ENCODE measurements around the gene TARBP1. TPM values are rescaled to one million over a fixed set of nuclear protein-coding genes. Genes with fewer than 3 reads are reported as not detected.

Gene TARBP1
- total RNA-seq, 6 experiments from 2014 or later = 8.1 to 12.8 (median 11.0) TPM

DNA sequence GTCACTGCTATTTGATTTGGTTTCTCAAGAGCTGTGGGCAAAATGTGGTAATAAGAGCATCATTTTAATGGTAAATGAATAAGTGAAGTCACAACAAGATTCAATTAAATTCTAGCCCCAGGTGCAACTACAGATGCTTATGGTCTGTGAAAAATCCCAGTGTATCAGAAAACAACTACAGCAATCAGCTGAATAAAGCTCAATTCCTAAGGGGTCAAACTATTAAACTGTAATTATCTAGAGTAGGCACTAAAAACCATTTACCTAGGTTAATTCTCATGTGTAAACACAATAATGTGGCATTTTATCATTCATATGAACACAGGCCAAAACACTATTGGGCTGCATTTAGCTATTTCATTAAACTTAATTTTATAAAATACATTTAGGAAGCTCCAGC is 9.6 kb downstream of the TARBP1 start:
- TF ChIP-seq, protein P1, sequence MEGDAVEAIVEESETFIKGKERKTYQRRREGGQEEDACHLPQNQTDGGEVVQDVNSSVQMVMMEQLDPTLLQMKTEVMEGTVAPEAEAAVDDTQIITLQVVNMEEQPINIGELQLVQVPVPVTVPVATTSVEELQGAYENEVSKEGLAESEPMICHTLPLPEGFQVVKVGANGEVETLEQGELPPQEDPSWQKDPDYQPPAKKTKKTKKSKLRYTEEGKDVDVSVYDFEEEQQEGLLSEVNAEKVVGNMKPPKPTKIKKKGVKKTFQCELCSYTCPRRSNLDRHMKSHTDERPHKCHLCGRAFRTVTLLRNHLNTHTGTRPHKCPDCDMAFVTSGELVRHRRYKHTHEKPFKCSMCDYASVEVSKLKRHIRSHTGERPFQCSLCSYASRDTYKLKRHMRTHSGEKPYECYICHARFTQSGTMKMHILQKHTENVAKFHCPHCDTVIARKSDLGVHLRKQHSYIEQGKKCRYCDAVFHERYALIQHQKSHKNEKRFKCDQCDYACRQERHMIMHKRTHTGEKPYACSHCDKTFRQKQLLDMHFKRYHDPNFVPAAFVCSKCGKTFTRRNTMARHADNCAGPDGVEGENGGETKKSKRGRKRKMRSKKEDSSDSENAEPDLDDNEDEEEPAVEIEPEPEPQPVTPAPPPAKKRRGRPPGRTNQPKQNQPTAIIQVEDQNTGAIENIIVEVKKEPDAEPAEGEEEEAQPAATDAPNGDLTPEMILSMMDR (IDR thresholded peaks at IDR 0.05) = no peak
- Mint-ChIP-seq H3K27ac (no peak overlapping the region), H3K4me1 (ENCODE audit: low read depth) (peaks cover 15% of the 10 kb centered on the region), H3K9me3 (no peaks in the 10 kb centered on the region), H3K4me3 (no peak overlapping the region), H3K36me3 (ENCODE audit: low read depth) (peaks cover 10% of the 10 kb centered on the region; the same call in 1 of the 2 replicates), H3K27me3 (ENCODE audit: insufficient read depth) (no peaks in the 10 kb centered on the region; the same call in 1 of the 2 replicates)
- DNase-seq = no peak

DNA sequence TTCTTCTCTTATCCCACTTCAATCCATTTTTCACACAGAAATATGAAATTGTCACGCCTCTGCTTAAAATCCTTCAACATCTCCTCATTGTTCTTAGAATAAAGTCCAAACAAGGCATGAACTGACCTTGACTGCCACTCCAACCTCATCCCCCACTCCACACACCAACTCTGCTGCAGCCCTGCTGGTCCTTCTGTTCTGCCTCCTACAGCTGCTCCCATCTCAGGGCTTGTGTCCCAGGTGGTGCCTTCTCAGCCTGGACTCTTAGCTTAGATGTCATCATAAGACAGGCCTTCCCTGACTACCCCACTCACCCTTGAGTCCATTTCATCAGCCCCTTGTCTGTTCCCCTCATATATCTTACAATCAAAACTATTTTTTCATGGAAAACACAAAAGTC is 10.4 kb downstream of the TARBP1 start:
- Mint-ChIP-seq H3K27me3 (ENCODE audit: insufficient read depth) (no peaks in the 10 kb centered on the region; the same call in 1 of the 2 replicates), H3K9me3 (no peaks in the 10 kb centered on the region), H3K36me3 (ENCODE audit: low read depth) (peaks cover 10% of the 10 kb centered on the region; the same call in 1 of the 2 replicates), H3K4me1 (ENCODE audit: low read depth) (peaks cover 9% of the 10 kb centered on the region), H3K27ac (no peak overlapping the region), H3K4me3 (no peak overlapping the region)
- TF ChIP-seq, protein P1 (IDR thresholded peaks at IDR 0.05) = no peak
- DNase-seq = no peak

DNA sequence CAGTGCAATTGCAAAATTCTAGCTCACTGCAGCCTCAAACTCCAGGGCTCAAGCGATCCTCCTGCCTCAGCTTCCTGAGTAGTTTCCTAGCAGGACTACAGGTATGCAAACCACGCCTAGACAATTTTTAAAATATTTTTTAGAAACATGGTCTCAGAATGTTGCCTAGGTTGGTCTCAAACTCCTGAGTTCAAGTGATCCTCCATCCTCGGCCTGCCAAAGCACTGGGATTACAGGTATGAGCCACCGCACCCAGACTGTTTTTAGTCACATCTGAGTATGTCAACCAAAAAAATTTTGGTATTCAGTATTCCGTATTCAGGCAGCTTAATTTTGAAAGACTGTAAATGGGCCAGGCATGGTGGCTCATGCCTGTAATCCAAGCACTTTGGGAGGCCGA is 11.2 kb downstream of the TARBP1 start:
- Mint-ChIP-seq H3K36me3 (ENCODE audit: low read depth) (peaks cover 10% of the 10 kb centered on the region; the same call in 1 of the 2 replicates), H3K4me3 (no peak overlapping the region), H3K27ac (no peak overlapping the region), H3K4me1 (ENCODE audit: low read depth) (peaks cover 2% of the 10 kb centered on the region), H3K9me3 (no peaks in the 10 kb centered on the region), H3K27me3 (ENCODE audit: insufficient read depth) (no peaks in the 10 kb centered on the region)
- DNase-seq = no peak
- TF ChIP-seq, protein P1 (IDR thresholded peaks at IDR 0.05) = no peak

DNA sequence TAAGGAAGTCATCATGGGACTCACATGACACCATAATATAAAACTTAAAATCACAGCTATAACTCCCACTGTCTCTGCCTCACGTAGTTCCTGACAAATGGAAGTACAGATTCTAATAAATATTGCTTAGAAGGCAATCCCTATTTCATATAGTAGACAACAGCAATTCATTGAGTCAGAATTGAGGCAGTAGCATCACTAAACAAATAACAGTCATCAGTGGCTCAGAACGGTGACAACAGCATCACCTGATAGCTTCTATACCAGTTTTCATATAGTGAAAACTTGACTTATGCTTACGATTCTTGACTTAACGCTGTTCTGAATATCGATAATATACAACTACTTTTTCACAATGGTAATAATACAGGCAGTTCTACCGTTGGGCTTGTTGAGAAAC is 12.0 kb downstream of the TARBP1 start:
- Mint-ChIP-seq H3K27me3 (ENCODE audit: insufficient read depth) (no peaks in the 10 kb centered on the region), H3K4me1 (ENCODE audit: low read depth) (no peaks in the 10 kb centered on the region), H3K4me3 (no peak overlapping the region), H3K36me3 (ENCODE audit: low read depth) (peaks cover 12% of the 10 kb centered on the region), H3K27ac (no peak overlapping the region), H3K9me3 (no peaks in the 10 kb centered on the region)
- no peak for DNase-seq
- TF ChIP-seq, protein P1 (IDR thresholded peaks at IDR 0.05) = no peak

DNA sequence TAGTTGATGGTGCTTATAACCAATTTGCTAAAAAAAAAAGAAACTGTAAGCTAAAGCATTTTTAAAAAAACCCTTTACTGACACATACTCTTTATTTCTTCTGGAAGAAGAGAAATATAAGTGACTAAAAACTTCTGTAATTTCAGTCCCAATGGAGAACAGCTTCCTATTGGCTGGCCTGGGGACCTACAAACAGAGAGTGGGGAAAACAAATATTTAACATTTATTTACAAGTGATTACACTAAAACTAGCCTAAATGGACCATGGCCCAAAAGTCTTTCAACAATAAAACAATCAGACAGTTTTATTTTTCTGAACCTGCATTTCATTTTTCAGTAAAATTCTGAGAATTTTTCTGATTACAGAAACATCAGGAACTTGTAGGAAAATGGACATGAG is 15.2 kb downstream of the TARBP1 start:
- Mint-ChIP-seq H3K9me3 (no peaks in the 10 kb centered on the region), H3K4me1 (ENCODE audit: low read depth) (no peaks in the 10 kb centered on the region), H3K27ac (no peak overlapping the region), H3K36me3 (ENCODE audit: low read depth) (peaks cover 15% of the 10 kb centered on the region), H3K4me3 (no peak overlapping the region), H3K27me3 (ENCODE audit: insufficient read depth) (peaks cover 2% of the 10 kb centered on the region; the same call in 1 of the 2 replicates)
- no peak for DNase-seq
- TF ChIP-seq, protein P1 (IDR thresholded peaks at IDR 0.05) = no peak

DNA sequence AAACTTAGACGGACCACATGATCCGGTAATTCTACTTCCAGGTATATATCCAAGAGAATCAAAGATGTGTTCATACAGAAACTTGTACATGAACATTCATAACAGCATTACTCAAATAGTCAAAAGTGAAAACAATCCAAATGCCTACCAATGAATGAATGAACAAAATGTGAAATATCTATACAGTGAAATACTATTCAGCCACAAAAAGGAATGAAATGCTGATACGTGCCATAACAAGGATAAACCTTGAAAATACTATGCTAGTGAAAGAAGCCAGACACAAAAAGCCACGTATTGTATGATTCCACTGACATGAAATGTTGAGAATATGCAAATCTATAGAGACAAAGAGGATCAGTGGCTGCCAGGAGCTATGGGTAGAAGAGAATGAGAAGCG is 18.3 kb downstream of the TARBP1 start:
- Mint-ChIP-seq H3K36me3 (ENCODE audit: low read depth) (peaks cover 10% of the 10 kb centered on the region), H3K27ac (no peak overlapping the region), H3K4me3 (no peak overlapping the region), H3K9me3 (no peaks in the 10 kb centered on the region), H3K4me1 (ENCODE audit: low read depth) (no peaks in the 10 kb centered on the region), H3K27me3 (ENCODE audit: insufficient read depth) (peaks cover 2% of the 10 kb centered on the region; the same call in 1 of the 2 replicates)
- TF ChIP-seq, protein P1 (IDR thresholded peaks at IDR 0.05) = no peak
- DNase-seq = no peak
